Esophagus squamous epithelium (tissue), 4 donors: ENCODE measurements around the gene TIMP4.

Experiments
- POLR2A ChIP-seq, 4 donors: fragments of 450-650 bp; IDR thresholded peaks; one replicate each; pipeline ENCODE4 v1.6.1; 2017; ENCODE audit warnings: antibody characterized with exemption in 4 of 4, mild to moderate bottlenecking in 4 of 4, moderate library complexity in 3 of 4
- TF ChIP-seq, protein P1 (sequence below), 6 experiments: fragments of 450-650 bp in 4 of 6; fragments of 200-600 bp in 2 of 6; sonication (generic) in 2 of 6; IDR thresholded peaks; one replicate each; pipeline ENCODE4 v1.5.1; 2016 to 2019; ENCODE audit warnings: antibody characterized with exemption in 6 of 6, mild to moderate bottlenecking in 4 of 6, moderate library complexity in 4 of 6

DNA sequence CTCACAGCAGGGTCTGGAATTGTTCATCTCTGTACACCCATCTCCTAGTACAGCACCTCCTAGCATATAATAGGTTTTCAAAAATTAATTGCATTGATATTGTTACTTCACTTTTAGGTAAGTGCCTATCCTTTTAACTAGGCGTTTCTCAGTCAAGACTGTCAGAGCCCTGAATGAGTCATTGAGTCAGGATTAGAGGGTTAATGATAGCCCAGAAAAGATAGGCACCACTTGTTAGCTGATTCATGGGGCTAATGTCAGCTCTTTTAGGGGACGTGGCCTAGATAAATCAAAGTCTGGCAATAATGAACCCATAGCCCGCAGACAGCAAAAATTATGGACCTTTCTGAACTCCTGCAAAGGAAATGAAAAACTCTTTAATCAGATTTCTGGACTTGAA lies 42.9 kb downstream of the TIMP4 start:
- TF ChIP-seq, protein P1, sequence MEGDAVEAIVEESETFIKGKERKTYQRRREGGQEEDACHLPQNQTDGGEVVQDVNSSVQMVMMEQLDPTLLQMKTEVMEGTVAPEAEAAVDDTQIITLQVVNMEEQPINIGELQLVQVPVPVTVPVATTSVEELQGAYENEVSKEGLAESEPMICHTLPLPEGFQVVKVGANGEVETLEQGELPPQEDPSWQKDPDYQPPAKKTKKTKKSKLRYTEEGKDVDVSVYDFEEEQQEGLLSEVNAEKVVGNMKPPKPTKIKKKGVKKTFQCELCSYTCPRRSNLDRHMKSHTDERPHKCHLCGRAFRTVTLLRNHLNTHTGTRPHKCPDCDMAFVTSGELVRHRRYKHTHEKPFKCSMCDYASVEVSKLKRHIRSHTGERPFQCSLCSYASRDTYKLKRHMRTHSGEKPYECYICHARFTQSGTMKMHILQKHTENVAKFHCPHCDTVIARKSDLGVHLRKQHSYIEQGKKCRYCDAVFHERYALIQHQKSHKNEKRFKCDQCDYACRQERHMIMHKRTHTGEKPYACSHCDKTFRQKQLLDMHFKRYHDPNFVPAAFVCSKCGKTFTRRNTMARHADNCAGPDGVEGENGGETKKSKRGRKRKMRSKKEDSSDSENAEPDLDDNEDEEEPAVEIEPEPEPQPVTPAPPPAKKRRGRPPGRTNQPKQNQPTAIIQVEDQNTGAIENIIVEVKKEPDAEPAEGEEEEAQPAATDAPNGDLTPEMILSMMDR (IDR thresholded peaks at IDR 0.05): no peak
- TF ChIP-seq POLR2A (IDR thresholded peaks at IDR 0.05): no peak
